Thyroid gland (tissue), 4 donors: Measurements from ENCODE around the gene SYTL3.

Experiments used
- CTCF ChIP-seq, 6 experiments: fragments of 200-600 bp in 3 of 6; fragments of 450-650 bp in 3 of 6; sonication (generic) in 3 of 6; IDR thresholded peaks; one replicate each; pipeline ENCODE4 v1.5.1; 2016 to 2019; ENCODE audit warnings: antibody characterized with exemption in 6 of 6, mild to moderate bottlenecking in 2 of 6, inconsistent platforms in 1 of 6, moderate library complexity in 1 of 6
- POLR2A ChIP-seq, 2 donors: fragments of 450-650 bp; IDR thresholded peaks; one replicate each; pipeline ENCODE4 v1.6.1; 2017; ENCODE audit warnings: antibody characterized with exemption in 2 of 2, mild to moderate bottlenecking in 2 of 2, moderate library complexity in 1 of 2

- TF ChIP-seq CTCF (IDR thresholded peaks at IDR 0.05) (no peak), POLR2A (IDR thresholded peaks at IDR 0.05) (peak in 1 of 2 donors; percentile 36)
Measured at GRCh38 chr6:158686311-158686710, 36.5 kb downstream of the SYTL3 start.
